ENCODE results near the gene PCK2. TPM values are rescaled to one million over a fixed set of nuclear protein-coding genes. Genes with fewer than 3 reads are reported as not detected.

The PCK2 gene
- polyA plus RNA-seq, 2 of the 4 experiments (the other 2 are of a cell fraction), result 16.9 to 60.2 TPM

DNA sequence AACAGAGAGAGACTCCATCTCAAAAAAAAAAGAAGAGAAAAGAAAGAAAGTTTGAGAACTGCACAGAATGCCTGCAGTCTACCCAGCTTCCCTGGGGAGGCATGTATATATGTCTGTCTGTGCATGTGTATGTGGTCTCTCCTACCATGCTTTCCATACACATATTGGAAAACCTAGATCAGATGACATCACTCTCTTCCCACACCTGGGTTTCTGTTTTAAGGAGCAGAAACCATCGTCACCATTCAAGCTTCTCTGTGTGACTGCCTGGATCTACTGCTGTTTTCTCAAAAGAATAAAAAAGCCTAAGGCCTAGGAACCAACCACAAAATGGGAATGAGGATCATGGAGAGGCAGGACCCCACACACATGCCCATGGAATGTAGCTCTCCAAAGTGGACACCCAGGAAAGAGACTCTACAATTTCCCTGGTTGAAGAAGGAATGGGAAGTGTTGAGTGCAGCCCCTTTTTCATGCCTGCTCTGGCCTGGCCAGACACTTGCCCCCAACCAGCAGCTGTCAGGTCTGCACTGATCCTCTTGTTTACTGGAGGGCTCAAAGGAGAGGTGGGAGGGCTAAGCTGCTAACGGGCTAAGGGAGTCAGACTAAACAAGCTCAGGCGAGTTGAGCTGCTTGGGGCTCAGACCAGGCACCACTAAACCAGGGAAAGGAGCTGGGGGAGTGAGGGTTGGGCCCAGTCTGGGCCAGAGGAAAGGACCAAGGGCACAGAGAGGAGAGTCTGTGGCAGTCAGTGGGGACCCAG lies 7.7 kb upstream of the PCK2 start:
- 59% methylated on average over 3 of the region's 3 CpGs for WGBS (ENCODE audit: missing lambda C conversion rate)
- ATAC-seq, result no peak
- CTCF ChIA-PET, result interaction anchor here (0.5 to 8.4 kb wide), 8 partner anchors 11 to 109 kb away, joined by 3 to 106 read pairs (median 6); no protein-coding TSS in a partner anchor

DNA sequence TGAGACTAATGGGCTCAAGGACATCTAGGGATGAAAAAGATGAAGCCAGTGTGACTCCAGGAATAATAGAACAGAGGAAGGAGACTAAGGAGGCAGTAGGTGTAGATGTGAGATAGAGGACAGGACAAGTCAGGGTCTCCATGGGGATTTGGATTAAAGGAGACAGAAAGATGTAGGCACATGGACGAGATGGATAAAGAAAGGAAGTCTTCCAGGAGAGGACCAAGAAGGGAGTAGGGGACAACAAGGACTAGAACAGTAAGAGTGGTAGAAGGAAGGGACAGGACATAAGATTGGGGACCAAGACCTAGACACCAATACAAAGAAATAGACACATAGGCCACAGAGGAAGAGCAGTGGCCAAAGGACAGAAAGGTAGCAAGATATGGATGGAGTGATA lies 7.1 kb upstream of the PCK2 start:
- no peak for TF ChIP-seq CHD4 (IDR thresholded peaks at IDR 0.05; ENCODE audit: borderline replicate concordance)
- no peak for TF ChIP-seq JUN (IDR thresholded peaks at IDR 0.05)
- TF ChIP-seq BHLHE40 (IDR thresholded peaks at IDR 0.05; ENCODE audit: low read depth, low read length), result no peak
- no peak for TF ChIP-seq KDM5A (IDR thresholded peaks at IDR 0.05)
- TF ChIP-seq ZSCAN20 (CRISPR knock-in tag; IDR thresholded peaks at IDR 0.05), result no peak
- TF ChIP-seq, protein P1, sequence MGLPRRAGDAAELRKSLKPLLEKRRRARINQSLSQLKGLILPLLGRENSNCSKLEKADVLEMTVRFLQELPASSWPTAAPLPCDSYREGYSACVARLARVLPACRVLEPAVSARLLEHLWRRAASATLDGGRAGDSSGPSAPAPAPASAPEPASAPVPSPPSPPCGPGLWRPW (IDR thresholded peaks at IDR 0.05), result no peak
- no peak for TF ChIP-seq RARB (CRISPR knock-in tag; IDR thresholded peaks at IDR 0.05)
- TF ChIP-seq, protein P2, sequence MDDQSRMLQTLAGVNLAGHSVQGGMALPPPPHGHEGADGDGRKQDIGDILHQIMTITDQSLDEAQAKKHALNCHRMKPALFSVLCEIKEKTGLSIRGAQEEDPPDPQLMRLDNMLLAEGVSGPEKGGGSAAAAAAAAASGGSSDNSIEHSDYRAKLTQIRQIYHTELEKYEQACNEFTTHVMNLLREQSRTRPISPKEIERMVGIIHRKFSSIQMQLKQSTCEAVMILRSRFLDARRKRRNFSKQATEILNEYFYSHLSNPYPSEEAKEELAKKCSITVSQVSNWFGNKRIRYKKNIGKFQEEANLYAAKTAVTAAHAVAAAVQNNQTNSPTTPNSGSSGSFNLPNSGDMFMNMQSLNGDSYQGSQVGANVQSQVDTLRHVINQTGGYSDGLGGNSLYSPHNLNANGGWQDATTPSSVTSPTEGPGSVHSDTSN (IDR thresholded peaks at IDR 0.05), result no peak
- TF ChIP-seq, protein P3, sequence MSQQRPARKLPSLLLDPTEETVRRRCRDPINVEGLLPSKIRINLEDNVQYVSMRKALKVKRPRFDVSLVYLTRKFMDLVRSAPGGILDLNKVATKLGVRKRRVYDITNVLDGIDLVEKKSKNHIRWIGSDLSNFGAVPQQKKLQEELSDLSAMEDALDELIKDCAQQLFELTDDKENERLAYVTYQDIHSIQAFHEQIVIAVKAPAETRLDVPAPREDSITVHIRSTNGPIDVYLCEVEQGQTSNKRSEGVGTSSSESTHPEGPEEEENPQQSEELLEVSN (IDR thresholded peaks at IDR 0.05; ENCODE audit: borderline replicate concordance, low read depth), result no peak
- TF ChIP-seq SMC3 (IDR thresholded peaks at IDR 0.05), result no peak
- TF ChIP-seq PHF8 (IDR thresholded peaks at IDR 0.05; ENCODE audit: borderline replicate concordance, low read depth), result no peak
- TF ChIP-seq CBX8 (IDR thresholded peaks at IDR 0.05), result no peak
- TF ChIP-seq, protein P4, sequence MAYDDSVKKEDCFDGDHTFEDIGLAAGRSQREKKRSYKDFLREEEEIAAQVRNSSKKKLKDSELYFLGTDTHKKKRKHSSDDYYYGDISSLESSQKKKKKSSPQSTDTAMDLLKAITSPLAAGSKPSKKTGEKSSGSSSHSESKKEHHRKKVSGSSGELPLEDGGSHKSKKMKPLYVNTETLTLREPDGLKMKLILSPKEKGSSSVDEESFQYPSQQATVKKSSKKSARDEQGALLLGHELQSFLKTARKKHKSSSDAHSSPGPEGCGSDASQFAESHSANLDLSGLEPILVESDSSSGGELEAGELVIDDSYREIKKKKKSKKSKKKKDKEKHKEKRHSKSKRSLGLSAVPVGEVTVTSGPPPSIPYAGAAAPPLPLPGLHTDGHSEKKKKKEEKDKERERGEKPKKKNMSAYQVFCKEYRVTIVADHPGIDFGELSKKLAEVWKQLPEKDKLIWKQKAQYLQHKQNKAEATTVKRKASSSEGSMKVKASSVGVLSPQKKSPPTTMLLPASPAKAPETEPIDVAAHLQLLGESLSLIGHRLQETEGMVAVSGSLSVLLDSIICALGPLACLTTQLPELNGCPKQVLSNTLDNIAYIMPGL (CRISPR knock-in tag; IDR thresholded peaks at IDR 0.05; ENCODE audit: borderline replicate concordance), result no peak
- TF ChIP-seq EHMT2 (IDR thresholded peaks at IDR 0.05; ENCODE audit: low read depth), result no peak
- no peak for TF ChIP-seq CBX2 (IDR thresholded peaks at IDR 0.05; ENCODE audit: borderline replicate concordance, low read depth)
- TF ChIP-seq RCOR1 (IDR thresholded peaks at IDR 0.05; ENCODE audit: low read depth, low read length), result no peak
- TF ChIP-seq MAFK (IDR thresholded peaks at IDR 0.05; ENCODE audit: partially characterized antibody), result no peak
- no peak for TF ChIP-seq ZNF302 (CRISPR knock-in tag; IDR thresholded peaks at IDR 0.05)
- TF ChIP-seq EHF (CRISPR knock-in tag; IDR thresholded peaks at IDR 0.05), result no peak
- no peak for TF ChIP-seq KDM1A (IDR thresholded peaks at IDR 0.05; ENCODE audit: low read depth)
- no peak for DNase-seq (ENCODE audit: low read depth in 1 of 2, low spot score in 1 of 2)
- H3K9me3 ChIP-seq, result no peaks in the 10 kb centered on the region
- ATAC-seq, result no peak
- WGBS (ENCODE audit: missing lambda C conversion rate), result 39% methylated on average over 1 of the region's 1 CpG
- no peak overlapping the region for H3K4me2 ChIP-seq
- H3K4me1 ChIP-seq, result no peaks in the 10 kb centered on the region; the same call in 1 of the 3 replicates
- no peak overlapping the region for H3K4me3 ChIP-seq
- H3K27ac ChIP-seq, result no peak overlapping the region
- no peak for FAIRE-seq
- ChIA-PET CTCF (interaction anchor here (1.3 to 8.4 kb wide), 6 partner anchors 12 to 110 kb away, joined by 3 to 106 read pairs (median 10); no protein-coding TSS in a partner anchor), POLR2A (no interaction called here)

More for the DNA sequence above, 7.7 kb upstream of the PCK2 start:
- Histone ChIP-seq H3K9me3 (no peaks in the 10 kb centered on the region), H3K27ac (no peak overlapping the region), H3K4me3 (no peak overlapping the region), H3K4me1 (peaks cover 5% of the 10 kb centered on the region), H3K4me2 (no peak overlapping the region)
- TF ChIP-seq RCOR1 (IDR thresholded peaks at IDR 0.05; ENCODE audit: low read depth, low read length) (no peak), HDAC2 (IDR thresholded peaks at IDR 0.05) (no peak), CHD4 (IDR thresholded peaks at IDR 0.05; ENCODE audit: borderline replicate concordance) (no peak), EP300 (IDR thresholded peaks at IDR 0.05) (no peak), EHF (CRISPR knock-in tag; IDR thresholded peaks at IDR 0.05) (no peak), CEBPB (IDR thresholded peaks at IDR 0.05) (no peak), NPAS2 (CRISPR knock-in tag; IDR thresholded peaks at IDR 0.05; ENCODE audit: borderline replicate concordance) (no peak)
- TF ChIP-seq, protein P4 (CRISPR knock-in tag; IDR thresholded peaks at IDR 0.05; ENCODE audit: borderline replicate concordance), result no peak
- TF ChIP-seq, protein P5, sequence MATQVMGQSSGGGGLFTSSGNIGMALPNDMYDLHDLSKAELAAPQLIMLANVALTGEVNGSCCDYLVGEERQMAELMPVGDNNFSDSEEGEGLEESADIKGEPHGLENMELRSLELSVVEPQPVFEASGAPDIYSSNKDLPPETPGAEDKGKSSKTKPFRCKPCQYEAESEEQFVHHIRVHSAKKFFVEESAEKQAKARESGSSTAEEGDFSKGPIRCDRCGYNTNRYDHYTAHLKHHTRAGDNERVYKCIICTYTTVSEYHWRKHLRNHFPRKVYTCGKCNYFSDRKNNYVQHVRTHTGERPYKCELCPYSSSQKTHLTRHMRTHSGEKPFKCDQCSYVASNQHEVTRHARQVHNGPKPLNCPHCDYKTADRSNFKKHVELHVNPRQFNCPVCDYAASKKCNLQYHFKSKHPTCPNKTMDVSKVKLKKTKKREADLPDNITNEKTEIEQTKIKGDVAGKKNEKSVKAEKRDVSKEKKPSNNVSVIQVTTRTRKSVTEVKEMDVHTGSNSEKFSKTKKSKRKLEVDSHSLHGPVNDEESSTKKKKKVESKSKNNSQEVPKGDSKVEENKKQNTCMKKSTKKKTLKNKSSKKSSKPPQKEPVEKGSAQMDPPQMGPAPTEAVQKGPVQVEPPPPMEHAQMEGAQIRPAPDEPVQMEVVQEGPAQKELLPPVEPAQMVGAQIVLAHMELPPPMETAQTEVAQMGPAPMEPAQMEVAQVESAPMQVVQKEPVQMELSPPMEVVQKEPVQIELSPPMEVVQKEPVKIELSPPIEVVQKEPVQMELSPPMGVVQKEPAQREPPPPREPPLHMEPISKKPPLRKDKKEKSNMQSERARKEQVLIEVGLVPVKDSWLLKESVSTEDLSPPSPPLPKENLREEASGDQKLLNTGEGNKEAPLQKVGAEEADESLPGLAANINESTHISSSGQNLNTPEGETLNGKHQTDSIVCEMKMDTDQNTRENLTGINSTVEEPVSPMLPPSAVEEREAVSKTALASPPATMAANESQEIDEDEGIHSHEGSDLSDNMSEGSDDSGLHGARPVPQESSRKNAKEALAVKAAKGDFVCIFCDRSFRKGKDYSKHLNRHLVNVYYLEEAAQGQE (IDR thresholded peaks at IDR 0.05), result no peak
- no peak for FAIRE-seq
- no peak for DNase-seq (ENCODE audit: low read depth in 1 of 2, low spot score in 1 of 2)
- POLR2A ChIA-PET, result no interaction called here

Data from A549 (cell line).